Activated CD4-positive, alpha-beta T cell treated with anti-CD3 and anti-CD28 coated beads, Interleukin-10, Interleukin-2, amounts not matched to agents 100 ng/mL and 50 ng/mL, durations not matched to agents 16 hours and 8 hours (primary cell): ENCODE measurements around the gene CWF19L2.

ENCODE experiments used
- DNase-seq: peaks from one replicate; pipeline ENCODE4 v3.0.0-alpha.2; 2020

Gene CWF19L2

GRCh38 chr11:107282195-107282594 is 175.4 kb downstream of the CWF19L2 start:
- no peak for DNase-seq
